ENCODE data around the gene SCAMP4.

- TF ChIP-seq, protein P1, sequence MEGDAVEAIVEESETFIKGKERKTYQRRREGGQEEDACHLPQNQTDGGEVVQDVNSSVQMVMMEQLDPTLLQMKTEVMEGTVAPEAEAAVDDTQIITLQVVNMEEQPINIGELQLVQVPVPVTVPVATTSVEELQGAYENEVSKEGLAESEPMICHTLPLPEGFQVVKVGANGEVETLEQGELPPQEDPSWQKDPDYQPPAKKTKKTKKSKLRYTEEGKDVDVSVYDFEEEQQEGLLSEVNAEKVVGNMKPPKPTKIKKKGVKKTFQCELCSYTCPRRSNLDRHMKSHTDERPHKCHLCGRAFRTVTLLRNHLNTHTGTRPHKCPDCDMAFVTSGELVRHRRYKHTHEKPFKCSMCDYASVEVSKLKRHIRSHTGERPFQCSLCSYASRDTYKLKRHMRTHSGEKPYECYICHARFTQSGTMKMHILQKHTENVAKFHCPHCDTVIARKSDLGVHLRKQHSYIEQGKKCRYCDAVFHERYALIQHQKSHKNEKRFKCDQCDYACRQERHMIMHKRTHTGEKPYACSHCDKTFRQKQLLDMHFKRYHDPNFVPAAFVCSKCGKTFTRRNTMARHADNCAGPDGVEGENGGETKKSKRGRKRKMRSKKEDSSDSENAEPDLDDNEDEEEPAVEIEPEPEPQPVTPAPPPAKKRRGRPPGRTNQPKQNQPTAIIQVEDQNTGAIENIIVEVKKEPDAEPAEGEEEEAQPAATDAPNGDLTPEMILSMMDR (IDR thresholded peaks at IDR 0.05 in 4 of 5, conservative IDR thresholded peaks at IDR 0.05 in 1 of 5): no peak
- no peak for TF ChIP-seq POLR2A (IDR thresholded peaks at IDR 0.05)
These were observed 33.6 kb upstream of the SCAMP4 start for GRCh38 chr19:1871630-1872029.

All from gastrocnemius medialis (tissue), 4 donors.